Lower leg skin (tissue), 3 donors: ENCODE measurements around the gene CHAF1B.

ENCODE experiments used
- POLR2A ChIP-seq, 2 donors: fragments of 450-650 bp; IDR thresholded peaks; one replicate each; pipeline ENCODE4 v1.6.1; 2016 to 2017; ENCODE audit warnings: antibody characterized with exemption in 2 of 2, mild to moderate bottlenecking in 1 of 2, moderate library complexity in 1 of 2
- TF ChIP-seq, protein P1 (sequence below), 3 donors: fragments of 450-650 bp; IDR thresholded peaks; one replicate each; pipeline ENCODE4 v1.5.1; 2016; ENCODE audit warnings: antibody characterized with exemption in 3 of 3, mild to moderate bottlenecking in 3 of 3, moderate library complexity in 2 of 3

DNA sequence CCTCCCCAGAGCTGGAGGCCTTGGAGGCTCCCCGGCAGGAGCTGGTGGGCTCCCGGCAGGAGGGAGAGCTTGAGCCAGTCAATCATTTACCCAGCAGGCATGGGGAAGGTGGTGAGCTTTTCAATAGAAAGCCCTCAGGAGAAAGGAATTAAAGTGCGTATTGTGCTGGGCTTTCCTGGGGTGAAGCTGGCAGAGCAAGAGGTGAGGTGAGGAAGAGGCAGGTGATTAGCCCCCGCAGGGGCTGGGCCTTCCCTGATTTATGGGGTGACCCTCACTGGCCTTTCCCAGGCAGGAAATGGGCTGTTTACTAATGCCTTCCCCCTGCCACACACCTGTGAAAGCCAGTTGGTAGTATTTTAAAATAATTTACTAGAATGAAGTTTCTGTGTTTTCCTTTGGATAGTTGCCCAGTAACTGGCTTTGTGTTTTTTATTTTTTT is 68.9 kb downstream of the CHAF1B start:
- TF ChIP-seq, protein P1, sequence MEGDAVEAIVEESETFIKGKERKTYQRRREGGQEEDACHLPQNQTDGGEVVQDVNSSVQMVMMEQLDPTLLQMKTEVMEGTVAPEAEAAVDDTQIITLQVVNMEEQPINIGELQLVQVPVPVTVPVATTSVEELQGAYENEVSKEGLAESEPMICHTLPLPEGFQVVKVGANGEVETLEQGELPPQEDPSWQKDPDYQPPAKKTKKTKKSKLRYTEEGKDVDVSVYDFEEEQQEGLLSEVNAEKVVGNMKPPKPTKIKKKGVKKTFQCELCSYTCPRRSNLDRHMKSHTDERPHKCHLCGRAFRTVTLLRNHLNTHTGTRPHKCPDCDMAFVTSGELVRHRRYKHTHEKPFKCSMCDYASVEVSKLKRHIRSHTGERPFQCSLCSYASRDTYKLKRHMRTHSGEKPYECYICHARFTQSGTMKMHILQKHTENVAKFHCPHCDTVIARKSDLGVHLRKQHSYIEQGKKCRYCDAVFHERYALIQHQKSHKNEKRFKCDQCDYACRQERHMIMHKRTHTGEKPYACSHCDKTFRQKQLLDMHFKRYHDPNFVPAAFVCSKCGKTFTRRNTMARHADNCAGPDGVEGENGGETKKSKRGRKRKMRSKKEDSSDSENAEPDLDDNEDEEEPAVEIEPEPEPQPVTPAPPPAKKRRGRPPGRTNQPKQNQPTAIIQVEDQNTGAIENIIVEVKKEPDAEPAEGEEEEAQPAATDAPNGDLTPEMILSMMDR (IDR thresholded peaks at IDR 0.05) = no peak
- no peak for TF ChIP-seq POLR2A (IDR thresholded peaks at IDR 0.05)
